HG03103 (cell line): ENCODE results near the gene TFE3.
"Not testable (repeated sequence)": the region's sequence is repeated elsewhere in the genome, so short reads cannot be mapped to it uniquely, and the experiment has no call there.

ENCODE experiments used
- ATAC-seq: cut with Tn5 transposase; IDR thresholded peaks from one replicate; pipeline ENCODE4 v1.9.1; 2021; ENCODE audit warnings: low read depth; ENCODE audit not compliant: unreplicated experiment

Gene TFE3

DNA sequence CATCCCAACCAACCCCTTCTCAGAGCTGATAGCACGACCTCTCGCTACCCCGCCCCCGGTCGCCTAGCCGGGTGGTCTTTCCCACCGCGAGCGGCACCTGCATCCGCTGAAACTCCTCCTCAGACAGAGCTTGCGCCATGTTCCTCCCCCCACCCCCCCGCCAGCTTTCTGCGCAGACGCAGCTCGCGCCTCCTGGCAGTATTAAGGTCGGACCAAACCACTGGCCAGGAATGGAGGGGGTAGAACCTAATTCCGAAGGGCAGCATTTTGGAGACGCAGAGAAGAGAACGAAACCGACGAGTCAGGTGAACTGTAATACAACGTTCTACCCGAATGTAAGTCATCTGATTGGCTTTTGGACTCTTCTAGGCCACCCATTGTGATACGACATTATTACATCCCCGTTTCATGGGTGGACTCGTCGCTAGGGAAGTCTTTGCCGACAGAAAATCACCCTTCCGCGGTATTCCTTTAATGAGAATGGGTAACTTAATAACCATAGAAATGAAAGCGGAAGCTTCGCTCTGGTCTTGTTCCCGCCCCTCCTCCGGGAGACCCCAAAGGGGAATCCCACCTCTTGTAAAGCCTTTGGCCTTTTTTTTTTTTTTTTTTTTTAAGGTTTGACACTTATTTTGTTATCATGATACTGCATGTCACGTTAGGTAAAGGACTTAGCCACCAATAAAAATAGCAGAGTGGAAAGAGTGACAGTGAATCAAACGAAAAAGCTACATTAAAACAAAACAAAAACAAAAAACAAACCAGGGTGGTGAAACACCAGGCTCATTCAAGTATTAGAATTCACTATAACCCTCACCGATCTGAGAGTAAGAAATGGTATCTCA is 40.8 kb downstream of the TFE3 start, which contains the start of gene GRIPAP1:
GRIPAP1 (minus strand) TSS at position 174 of the 845 bp plus-strand sequence; CDS start at position 139, 35 bp downstream.
- no peak for ATAC-seq

DNA sequence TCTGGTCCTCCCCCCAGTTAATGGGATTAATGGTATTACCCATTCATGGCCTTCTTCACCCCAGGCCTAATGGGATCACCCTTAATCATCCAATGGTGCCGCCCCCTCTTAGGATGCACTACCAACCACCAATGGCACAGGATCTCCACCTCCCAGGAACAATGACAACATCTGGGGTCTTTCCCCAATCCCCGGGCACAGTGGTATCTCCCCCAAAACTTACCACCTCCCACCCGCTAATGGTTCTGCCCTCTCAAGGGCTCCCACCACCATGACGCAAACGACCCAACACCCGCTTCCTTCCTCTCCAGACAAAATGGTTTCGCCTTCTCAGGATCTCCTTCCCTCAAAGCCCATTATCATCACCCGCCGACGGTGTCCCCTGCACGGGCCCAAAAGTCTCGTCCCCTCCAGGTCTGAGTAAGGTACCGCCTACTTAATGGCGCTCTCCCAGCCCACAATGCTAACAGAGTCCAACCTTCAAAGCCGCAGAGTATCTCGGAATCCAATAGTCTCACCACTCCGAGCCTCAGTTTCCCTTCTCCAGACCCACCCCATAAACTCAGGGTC is 41.6 kb downstream of the TFE3 start:
- no peak for ATAC-seq

DNA sequence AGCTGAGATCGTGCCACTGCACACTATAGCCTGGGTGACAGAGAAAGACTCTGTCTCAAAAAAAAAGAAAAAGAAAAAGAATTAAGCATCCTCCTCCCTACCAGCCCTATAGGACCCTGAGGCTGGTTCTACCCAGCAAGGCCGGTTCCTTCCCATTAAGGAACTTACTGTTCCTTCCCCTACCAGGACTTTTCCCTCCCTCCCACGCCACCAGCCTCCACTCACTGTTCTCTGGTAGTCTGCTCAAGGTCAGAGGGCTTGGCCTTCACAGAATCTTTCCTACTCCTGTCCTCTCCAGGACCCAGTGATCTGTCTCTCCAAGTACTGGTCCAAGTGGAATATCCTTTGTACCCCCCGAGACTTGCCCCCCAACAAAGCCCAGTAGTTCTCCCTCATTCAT is 42.5 kb downstream of the TFE3 start:
- ATAC-seq: no peak

DNA sequence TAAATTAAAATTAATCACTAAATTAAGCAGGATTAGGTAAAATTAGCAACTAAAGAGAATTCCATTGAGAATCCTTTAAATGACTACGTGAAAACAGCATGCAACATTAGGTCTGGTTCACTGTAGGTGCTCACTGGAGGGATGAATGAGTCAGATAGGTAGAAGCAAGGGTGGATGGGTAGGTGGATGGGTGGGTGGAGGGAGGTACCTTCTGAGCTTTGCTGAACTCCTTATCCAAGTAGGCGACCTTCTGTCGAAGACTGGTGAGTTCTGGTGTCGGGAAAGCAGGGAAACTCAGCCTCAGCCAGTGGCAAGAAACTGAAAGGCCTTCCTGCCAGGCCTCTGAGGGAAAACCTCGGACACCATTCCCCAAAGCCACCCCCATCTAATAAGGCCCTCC is 44.1 kb downstream of the TFE3 start:
- no peak for ATAC-seq

DNA sequence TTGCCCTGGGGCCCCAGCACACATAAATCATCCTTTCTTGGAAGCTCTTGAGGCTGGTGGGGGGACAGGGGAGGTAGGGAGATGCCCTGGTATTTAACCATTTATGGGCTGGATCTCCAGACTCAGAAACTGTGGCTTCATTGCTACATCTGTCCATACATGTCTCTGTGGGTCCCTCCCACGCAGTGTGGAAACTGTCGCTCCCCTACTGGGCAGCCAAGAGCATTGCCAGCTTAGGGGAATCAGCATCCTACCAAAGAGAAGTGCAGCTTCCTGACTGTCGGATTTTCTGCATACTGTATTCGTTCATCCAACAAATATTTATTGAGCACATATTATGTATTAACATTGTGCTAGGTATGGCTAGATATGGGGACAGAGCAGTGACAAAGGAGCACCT is 44.8 kb downstream of the TFE3 start:
- no peak for ATAC-seq

DNA sequence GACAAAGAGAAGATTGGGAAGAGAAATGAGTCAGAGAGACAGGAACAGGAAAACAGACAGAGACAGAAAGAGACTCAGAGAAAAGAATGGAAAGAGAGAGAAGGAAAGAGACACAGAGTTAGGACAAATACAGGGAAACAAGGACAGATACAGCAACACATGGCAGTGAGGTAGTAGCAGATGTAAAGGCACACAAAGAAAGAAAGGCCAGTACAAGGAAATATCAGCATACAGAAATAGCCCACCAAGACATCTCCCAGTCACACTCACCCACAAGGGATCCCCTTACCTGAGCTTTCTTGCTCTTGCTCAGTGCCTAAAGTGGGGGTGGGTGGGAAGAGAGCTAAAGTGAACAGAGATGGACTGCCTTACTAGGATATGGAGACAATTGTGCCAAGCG is 45.3 kb downstream of the TFE3 start:
- no peak for ATAC-seq

DNA sequence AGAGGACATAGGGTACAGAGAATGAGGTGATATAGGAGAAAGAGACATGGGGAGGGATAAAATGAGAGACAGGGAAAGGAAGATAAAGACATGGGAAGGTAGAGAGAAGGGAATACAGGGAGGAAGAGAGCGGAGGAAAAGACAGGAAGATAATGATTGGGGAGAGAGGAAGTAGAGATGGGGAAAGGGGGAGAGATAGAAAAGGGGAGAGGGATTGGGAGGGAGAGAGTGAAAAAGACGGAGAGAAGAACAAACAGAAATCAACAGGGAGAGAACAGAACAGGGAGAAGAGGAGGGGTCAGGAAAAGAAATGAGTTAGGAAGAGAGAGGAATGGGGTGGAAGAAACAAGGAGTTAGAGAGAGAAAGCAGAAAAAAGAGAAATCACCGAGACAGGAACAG is 45.7 kb downstream of the TFE3 start:
- ATAC-seq: no peak

DNA sequence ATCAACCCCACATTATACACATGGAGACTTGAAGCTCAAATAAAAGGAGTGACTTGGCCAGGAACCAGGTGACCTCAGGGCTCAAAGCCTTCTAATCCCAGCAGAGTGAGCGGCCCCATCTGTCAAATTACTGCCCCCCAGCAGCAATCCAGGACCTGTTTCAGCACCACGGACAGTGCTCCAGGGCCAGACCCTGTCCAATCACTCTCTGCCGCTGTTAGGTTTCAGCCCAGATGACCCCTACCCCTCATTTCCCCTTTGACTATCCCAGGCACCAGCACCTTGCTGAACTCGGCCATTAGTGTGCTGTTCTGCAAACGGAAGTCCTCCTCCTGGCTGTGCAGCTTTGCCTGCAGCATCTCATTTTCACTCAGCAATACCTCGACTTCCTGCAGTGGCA is 46.2 kb downstream of the TFE3 start:
- ATAC-seq: no peak

DNA sequence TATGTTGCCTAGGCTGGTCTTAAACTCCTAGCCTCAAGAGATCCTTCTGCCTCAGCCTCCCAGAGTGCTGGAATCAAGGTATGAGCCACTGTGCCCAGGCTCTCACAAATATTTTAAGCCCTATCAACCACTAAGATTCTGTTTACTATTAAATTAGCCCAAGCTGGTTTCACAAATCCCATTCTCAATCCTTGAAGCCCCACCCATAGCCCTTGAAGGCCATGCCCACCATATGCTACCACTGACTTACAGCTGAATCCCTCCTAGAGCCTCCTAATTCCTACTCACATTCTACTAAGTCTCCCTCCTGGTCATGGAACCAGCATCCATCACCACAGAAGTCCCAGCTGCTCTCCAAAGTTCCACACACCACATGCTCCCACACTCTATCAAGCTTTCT is 50.8 kb downstream of the TFE3 start:
- ATAC-seq: no peak

DNA sequence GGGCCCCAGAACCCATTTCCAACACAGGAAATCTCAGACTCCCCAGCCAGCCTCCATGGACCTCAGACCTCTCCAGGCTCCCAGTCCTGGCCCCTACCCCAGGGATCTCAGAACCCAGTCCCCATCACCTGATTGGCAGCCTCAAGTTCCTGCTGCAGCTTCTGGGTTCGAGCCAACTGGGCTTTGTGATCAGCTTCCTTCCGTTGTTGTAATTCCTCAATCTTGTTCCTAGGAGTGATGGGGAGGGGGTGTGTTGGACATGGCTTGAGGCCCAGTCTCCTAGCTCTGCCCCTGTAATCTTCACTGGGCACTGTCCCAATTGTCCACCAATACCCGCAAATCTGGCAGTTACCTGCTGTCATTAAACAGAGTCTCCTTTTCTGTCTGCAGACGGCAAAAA is 53.7 kb downstream of the TFE3 start:
- ATAC-seq: no peak

DNA sequence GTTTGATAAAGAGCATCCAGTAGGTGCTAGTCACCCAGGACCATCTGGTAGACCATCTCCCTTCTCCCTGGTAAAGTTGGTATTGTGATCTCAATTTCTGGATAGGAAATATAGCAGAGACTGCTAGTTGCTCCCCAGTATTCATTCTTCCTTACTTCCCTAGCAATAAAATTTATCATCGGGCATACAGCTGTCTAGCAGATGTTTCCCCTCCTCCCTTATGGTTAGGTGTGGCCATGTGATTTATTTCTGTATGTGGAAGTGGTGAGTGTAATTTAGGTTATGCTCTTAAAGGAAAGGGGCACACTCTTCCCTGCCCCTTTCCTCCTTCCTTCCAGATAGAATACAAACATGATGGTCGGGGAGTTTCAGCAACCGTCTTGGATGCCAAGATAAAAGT is 59.3 kb downstream of the TFE3 start:
- ATAC-seq: no peak

DNA sequence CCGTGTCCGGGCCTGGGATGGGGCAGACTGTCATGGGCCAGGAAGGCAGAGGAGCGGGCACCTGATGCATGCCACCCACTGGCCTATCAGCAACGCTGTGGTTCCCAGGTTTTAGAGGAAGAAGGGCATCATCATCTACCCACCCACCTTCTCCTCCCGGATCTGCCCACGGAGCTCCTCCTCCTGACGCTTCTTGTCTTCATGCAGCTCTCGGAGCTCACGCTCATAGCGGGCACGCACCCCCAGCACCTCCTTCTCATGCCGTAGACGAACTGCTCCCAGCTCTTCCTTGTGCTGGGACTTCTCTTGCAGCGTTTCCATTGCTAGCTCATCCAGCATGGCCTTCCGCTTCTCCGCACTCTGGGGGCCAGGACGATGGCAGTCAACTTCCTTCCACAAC is 60.1 kb downstream of the TFE3 start:
- ATAC-seq: no peak

DNA sequence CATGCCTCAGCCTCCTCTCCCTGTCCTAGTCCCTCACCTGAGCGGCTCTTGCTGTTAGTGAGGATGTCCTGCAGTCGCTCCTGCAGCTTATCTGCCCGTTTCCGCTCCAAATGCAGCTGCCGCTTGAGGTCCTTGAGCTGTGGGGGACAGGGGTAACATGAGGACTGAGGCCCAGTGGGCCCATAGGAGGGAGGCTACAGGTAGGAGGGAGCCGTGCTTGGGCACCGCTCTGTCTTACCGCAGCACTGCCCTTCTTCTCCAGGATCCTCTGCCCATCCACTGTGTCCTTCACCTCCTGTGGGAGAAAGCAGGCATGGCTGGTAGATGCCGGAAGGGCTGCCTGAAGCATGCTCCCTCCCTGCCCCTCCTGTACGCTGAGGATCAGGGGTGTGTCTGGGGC is 62.0 kb downstream of the TFE3 start:
- ATAC-seq: no peak

DNA sequence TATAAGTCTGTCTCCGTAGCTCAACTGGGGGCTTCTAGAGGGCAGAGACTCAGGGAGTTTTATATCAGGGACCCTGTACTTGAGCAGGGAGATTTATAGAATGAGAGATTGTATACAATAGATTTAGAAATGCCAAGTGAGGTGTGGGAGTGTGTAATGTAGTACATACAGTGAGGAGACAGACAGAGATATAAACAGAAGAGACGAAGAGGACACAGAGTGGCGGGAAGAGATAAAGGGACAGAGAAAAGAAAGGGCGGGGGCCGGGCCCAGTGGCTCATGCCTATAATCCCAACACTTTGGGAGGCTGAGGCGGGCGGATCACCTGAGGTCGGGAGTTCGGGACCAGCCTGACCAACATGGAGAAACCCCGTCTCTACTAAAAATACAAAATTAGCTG is 62.8 kb downstream of the TFE3 start:
- not testable (repeated sequence) for ATAC-seq
